ENCODE data around the gene ATL1. TPM values are rescaled to one million over a fixed set of nuclear protein-coding genes. Genes with fewer than 3 reads are reported as not detected.

ATL1 gene
- total and polyA plus RNA-seq, 2 experiments from 2014 or later, result 3.5 to 7.0 TPM

Small RNA genes within 50 kb of the gene (small RNA-seq; reads per million reads assigned to genes)
- not detected for gene RN7SL452P (ENCODE audit: low replicate concordance)
- gene SNRPGP1 (ENCODE audit: low replicate concordance), result not detected

Other genes starting within 250 kb of the ATL1 start
- gene L2HGDH, start 247.9 kb upstream of the ATL1 start, total RNA-seq (2014; rRNA removed; shearing (Covaris generic)), result 22.0 and 28.5 TPM in 2 replicates
- gene L2HGDH, start 247.9 kb upstream of the ATL1 start, polyA plus RNA-seq (2016; fragmentation: Nextera tagmentation; extraction: Ambion mirVana), result 12.3 and 13.5 TPM in 2 replicates
- 9.5 and 22.5 TPM in 2 replicates for gene DMAC2L, start 247.8 kb upstream of the ATL1 start, total RNA-seq (2014; rRNA removed; shearing (Covaris generic))
- 30.8 and 33.8 TPM in 2 replicates for gene DMAC2L, start 247.8 kb upstream of the ATL1 start, polyA plus RNA-seq (2016; fragmentation: Nextera tagmentation; extraction: Ambion mirVana)
- gene CDKL1, start 163.3 kb upstream of the ATL1 start, total RNA-seq (2014; rRNA removed; shearing (Covaris generic)), result 0.19 and 0.52 TPM in 2 replicates
- gene CDKL1, start 163.3 kb upstream of the ATL1 start, polyA plus RNA-seq (2016; fragmentation: Nextera tagmentation; extraction: Ambion mirVana), result 0.52 and 0.56 TPM in 2 replicates
- 67.5 and 71.4 TPM in 2 replicates for gene MAP4K5, start 27.6 kb upstream of the ATL1 start, total RNA-seq (2014; rRNA removed; shearing (Covaris generic))
- 49.7 and 74.6 TPM in 2 replicates for gene MAP4K5, start 27.6 kb upstream of the ATL1 start, polyA plus RNA-seq (2016; fragmentation: Nextera tagmentation; extraction: Ambion mirVana)
- gene SAV1, start 108.2 kb downstream of the ATL1 start, total RNA-seq (2014; rRNA removed; shearing (Covaris generic)), result 82.2 and 82.8 TPM in 2 replicates
- gene SAV1, start 108.2 kb downstream of the ATL1 start, polyA plus RNA-seq (2016; fragmentation: Nextera tagmentation; extraction: Ambion mirVana), result 72.7 and 74.2 TPM in 2 replicates

Measured in GM23338 (cell line).